Adipocyte (in vitro differentiated cells): ENCODE data around the gene HSBP1L1.
A peak's percentile ranks its signal among the peaks of the same experiment; 100 is the strongest.

Experiments used
- DNase-seq: peaks from one replicate; pipeline ENCODE4 v3.0.0-alpha.2; 2015; ENCODE audit warnings: low read depth
- H3K27me3 ChIP-seq: replicated peaks from 2 replicates; pipeline ENCODE4 v1.7.0; 2013; ENCODE audit warnings: mild to moderate bottlenecking, low read length, moderate library complexity; ENCODE audit not compliant: control insufficient read depth, insufficient read depth
- H3K36me3 ChIP-seq: 2 replicates; pipeline ENCODE4 v1.7.0; 2013; ENCODE audit warnings: low read length, mild to moderate bottlenecking, moderate library complexity; ENCODE audit not compliant: control insufficient read depth, insufficient read depth, severe bottlenecking
- H3K4me1 ChIP-seq: 2 replicates; pipeline ENCODE4 v1.7.0; 2013; ENCODE audit warnings: mild to moderate bottlenecking, low read length, moderate library complexity; ENCODE audit not compliant: control insufficient read depth, insufficient read depth
- H3K4me3 ChIP-seq: 2 replicates; pipeline ENCODE4 v1.7.0; 2013; ENCODE audit warnings: mild to moderate bottlenecking, low read length, moderate library complexity
- H3K9ac ChIP-seq: 2 replicates; pipeline ENCODE4 v1.7.0; 2013; ENCODE audit warnings: mild to moderate bottlenecking, low read length, moderate library complexity
- H3K9me3 ChIP-seq: 2 replicates; pipeline ENCODE4 v1.7.0; 2013; ENCODE audit warnings: mild to moderate bottlenecking, low read length, moderate library complexity; ENCODE audit not compliant: control insufficient read depth

Gene HSBP1L1

DNA sequence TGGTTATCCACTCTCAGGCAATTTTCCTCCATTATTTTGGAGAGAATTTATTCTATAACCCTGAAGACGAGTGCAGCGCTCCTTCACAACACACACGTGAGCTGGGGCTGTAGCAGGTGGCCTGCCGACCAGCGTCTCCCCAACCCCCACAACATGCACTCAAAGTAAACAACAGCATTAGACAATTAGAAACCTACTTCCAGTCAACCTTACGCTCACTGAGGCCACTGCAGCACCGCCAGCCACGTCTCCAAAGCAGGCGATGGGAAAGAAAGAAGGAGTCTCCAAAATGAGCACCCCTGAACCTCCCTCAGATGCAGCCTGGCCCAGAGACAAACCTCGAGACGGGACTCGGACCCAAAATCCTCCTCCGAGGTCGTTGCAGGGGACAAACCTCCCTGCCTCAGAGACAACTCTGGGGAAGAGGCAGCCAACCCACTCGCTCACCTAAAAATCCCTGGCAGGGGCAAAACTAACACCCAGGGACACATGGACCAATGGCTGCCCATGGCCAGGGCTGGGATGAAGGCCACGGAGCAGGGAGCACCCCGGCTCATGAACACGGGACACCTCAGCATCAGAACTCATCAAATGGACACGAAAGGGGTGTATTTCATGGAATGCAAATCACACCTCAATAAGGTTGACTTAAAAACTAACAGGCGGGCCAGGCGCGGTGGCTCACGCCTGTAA is 15.6 kb upstream of the HSBP1L1 start:
- peak overlapping the region; percentile 92 for H3K9ac ChIP-seq
- H3K9me3 ChIP-seq, result no peaks in the 10 kb centered on the region
- H3K4me3 ChIP-seq, result peak overlapping the region; percentile 89
- H3K36me3 ChIP-seq, result peaks cover 7% of the 10 kb centered on the region
- DNase-seq, result no peak
- peaks cover 48% of the 10 kb centered on the region for H3K4me1 ChIP-seq
- no peaks in the 10 kb centered on the region for H3K27me3 ChIP-seq

DNA sequence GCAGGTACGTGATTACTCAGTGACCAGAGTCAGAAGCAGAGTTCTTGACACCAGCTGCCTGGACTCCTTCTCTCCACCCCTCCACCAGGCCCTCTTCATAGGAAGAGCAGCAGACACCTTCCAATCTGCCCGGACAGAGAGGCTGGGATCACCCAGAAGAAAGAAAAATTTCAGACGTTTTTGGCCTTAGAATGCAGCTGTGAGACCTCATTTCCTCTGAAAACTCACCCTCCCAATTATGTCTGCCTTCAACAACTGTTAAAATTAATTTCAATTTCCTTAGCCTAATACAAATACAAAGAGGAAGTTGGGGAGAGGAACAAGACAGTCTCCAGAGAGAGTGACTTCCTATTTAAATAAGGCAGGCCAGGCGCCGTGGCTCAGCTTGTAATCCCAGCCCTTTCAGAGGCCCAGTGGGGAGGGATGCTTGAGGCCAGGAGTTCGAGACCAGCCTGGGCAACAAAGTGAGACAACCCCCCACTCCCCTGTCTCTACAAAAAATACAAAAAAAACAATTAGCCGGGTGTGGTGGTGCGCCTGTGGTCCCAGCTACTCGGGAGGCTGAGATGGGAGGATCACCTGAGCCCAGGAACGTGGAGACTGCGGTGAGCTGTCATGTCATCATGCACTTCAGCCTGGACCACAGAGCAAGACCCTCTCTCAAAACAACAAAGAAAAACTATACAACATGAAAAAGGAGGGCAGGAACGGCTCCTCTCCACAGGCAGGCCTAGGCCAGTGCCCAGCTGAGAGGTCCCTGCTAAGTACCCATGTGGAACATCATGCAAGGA is 14.6 kb upstream of the HSBP1L1 start:
- H3K4me1 ChIP-seq, result peaks cover 39% of the 10 kb centered on the region
- no peak for DNase-seq
- no peaks in the 10 kb centered on the region for H3K9me3 ChIP-seq
- peak overlapping the region; percentile 92 for H3K9ac ChIP-seq
- peak overlapping the region; percentile 89 for H3K4me3 ChIP-seq
- no peaks in the 10 kb centered on the region for H3K27me3 ChIP-seq
- peaks cover 7% of the 10 kb centered on the region for H3K36me3 ChIP-seq

DNA sequence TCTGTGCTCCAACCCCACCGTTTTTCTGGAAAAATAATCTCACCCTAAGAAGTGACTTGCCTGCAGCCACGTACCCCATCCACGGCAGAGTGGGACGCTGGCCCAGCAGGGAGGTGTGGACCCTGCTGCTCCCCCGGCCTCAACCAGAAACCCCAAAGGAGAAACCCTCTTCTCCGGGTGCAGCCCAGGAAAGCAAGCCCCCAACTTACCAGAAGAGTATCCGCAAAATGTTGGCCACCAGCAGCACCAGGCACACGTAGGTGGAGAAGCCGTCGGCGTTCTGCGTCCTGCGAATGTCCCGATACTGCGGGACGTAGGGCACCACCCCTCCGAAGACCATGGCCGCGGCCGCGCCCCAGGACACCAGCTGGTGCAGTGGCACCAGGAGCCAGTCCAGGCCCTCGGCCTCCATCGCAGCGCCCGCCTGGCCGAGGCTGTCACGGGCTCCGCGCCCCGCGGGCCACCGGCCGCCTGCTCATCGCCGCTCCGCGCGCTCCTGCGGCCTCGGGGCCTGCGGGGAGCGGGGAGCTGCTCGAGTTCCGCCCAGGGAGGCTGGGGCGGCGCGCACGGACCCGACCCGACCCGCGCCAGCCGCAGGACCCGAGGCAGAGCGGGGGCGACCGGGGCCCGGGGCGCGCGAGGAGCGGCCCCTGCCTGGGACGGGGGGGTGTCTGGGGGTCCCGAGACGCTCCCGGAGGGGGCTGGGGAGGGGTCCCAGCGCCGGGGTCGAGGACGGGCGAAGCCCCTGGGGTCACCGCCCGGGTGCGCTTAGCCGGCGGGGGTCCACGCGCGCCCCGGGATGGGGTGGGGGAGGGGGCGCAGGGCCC is 13.7 kb upstream of the HSBP1L1 start:
- Histone ChIP-seq H3K27me3 (no peaks in the 10 kb centered on the region), H3K4me3 (peak overlapping the region; percentile 89), H3K4me1 (peaks cover 34% of the 10 kb centered on the region), H3K9me3 (no peaks in the 10 kb centered on the region), H3K36me3 (peaks cover 7% of the 10 kb centered on the region), H3K9ac (peak overlapping the region; percentile 92)
- DNase-seq, result peak; percentile 74

DNA sequence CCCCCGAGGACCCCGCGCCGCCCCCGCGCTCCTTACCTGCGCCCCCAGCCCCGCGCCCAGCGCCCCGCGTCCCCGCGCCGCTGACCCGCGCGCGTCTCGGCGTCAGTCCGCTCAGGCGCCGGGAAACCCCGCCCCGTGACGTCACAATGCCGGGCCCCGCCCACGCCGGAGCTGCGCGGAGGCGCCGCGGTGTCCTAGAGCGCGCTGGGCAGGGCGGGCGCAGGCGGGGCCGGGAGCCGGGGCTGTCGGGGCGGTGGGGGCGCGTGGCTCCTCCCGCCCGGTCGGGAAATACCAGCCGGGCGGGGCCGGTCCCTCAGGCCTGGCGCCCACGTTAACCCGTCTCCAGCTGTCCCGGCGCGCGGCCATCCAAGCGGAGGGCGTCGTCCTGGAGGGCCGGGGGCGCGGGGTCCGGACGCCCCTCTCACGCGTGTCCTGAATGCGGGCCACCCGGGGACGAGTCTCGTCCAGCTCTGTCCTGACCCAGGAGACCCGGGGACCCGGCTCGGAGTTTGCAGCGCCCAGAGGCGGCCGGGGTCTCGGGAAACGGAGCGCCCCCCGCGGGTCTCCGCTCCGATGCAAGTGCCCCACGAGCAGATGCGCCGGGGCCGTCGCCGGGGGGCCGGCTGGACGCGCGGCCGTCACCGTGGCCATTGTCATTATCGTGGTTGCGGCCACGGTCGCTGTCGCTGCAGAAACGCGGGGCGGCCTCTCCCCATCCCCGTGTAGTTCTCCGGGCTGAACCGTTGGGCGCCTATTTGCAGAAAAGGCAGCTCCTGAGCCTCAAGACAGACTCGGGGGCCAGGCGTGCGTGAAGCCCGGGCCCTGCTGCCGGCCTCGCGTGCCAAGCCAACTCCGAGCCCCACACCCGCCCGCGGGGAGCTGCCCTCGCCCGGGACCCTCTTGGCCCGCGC is 12.6 kb upstream of the HSBP1L1 start, which contains the start of gene SLC66A2:
SLC66A2 (minus strand) TSS at position 109 of the 911 bp plus-strand sequence. CDS start 727 bp downstream, outside the sequence.
- H3K4me1 ChIP-seq, result peaks cover 27% of the 10 kb centered on the region
- peak; percentile 96 for DNase-seq
- H3K36me3 ChIP-seq, result peaks cover 4% of the 10 kb centered on the region
- H3K9ac ChIP-seq, result peak within 1 kb of the TSS; percentile 92
- no peaks in the 10 kb centered on the region for H3K9me3 ChIP-seq
- H3K27me3 ChIP-seq, result no peaks in the 10 kb centered on the region
- peak within 1 kb of the TSS; percentile 89 for H3K4me3 ChIP-seq

DNA sequence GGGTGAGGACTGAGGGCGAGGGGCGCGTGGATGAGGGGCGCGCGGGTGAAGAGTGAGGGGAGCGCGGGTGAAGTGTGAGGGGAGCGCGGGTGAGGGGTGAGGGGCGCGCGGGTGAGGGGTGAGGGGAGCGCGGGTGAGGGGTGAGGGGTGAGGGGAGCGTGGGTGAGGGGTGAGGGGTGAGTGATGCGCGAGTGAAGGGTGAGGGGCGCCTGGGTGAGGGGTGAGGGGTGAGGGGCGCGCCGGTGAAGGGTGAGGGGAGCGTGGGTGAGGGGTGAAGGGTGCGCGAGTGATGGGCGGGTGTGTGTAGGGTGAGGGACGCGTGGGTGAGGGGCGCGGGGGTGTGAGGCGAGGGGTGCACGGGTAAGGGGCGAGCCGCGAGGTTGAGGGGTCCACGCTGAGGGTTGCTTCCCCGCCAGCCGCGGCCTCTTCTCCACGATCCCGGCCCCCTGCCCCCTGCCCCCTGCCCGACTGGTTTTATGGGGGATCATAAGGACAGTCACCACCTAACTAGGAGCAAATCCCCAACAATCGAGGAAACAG is 11.9 kb upstream of the HSBP1L1 start:
- peak overlapping the region; percentile 89 for H3K4me3 ChIP-seq
- H3K9ac ChIP-seq, result peak overlapping the region; percentile 88
- no peak for DNase-seq
- peaks cover 26% of the 10 kb centered on the region for H3K4me1 ChIP-seq
- peaks cover 4% of the 10 kb centered on the region for H3K36me3 ChIP-seq
- H3K9me3 ChIP-seq, result no peaks in the 10 kb centered on the region
- no peaks in the 10 kb centered on the region for H3K27me3 ChIP-seq

DNA sequence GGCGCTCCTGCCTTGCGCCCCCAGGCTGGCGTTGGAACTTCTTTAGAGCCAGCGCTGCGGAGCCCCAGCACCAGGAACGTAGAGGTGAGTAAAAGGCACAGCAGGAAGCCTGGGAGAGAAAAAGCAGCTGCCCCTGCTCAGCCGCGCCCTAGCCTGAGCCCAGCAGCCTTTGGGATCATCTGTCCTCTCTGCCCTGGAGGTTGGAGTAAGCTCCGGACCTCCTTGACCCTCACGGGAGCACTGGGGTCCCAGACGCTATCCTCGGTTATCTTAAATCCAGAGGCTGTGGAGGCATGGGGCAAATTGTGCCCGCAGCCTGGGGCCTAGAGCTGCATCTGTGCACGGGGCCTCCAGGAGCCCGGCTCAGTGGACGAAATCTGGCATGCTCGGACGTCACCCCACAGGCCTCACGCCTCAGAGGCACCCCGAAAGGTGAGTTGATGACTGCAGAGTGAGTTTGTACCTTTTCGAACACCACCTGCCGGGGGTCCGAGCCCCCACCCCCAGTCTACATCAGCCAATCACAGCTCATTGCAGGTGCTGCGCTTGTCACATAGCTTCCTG is 11.4 kb upstream of the HSBP1L1 start:
- DNase-seq, result no peak

DNA sequence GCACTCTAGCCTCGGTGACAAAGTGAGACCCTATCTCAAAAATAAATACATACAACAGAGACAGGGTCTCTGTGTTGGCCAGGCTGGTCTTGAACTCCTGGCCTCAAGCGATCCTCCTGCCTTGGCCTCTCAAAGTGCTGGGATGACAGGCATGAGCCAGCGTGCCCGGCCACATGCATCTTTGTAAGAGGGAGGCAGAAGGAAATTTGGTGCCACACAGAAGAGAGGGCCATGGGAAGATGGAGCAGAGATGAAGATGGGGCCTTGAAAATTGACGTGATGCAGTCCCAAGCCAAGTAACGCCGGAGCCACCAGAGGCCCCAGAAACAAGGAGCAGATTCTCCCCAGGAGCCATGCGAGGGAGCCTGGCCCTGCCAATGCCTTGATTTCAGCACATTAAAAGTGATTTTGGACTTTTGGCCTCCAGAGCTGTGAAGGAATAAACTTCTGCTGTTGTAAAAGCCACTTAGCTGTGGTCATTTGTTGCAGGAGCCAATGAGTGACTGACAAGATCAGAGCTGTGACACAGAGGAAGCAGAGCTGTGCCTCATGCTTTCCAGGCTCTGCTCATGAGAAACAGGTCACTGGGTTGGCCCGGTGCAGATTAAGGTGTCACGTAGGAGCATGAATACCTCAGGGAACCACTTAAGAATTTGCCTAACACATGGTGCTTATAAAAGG is 10.3 kb upstream of the HSBP1L1 start:
- Histone ChIP-seq H3K4me1 (peaks cover 11% of the 10 kb centered on the region), H3K9me3 (no peaks in the 10 kb centered on the region), H3K4me3 (no peak overlapping the region), H3K9ac (no peak overlapping the region), H3K27me3 (no peaks in the 10 kb centered on the region), H3K36me3 (peaks cover under 1% of the 10 kb centered on the region)
- no peak for DNase-seq

More for the DNA sequence above, 11.4 kb upstream of the HSBP1L1 start:
- H3K9ac ChIP-seq, result no peak overlapping the region
- no peaks in the 10 kb centered on the region for H3K9me3 ChIP-seq
- no peaks in the 10 kb centered on the region for H3K27me3 ChIP-seq
- peaks cover 21% of the 10 kb centered on the region for H3K4me1 ChIP-seq
- H3K4me3 ChIP-seq, result no peak overlapping the region
- H3K36me3 ChIP-seq, result peaks cover 4% of the 10 kb centered on the region

DNA sequence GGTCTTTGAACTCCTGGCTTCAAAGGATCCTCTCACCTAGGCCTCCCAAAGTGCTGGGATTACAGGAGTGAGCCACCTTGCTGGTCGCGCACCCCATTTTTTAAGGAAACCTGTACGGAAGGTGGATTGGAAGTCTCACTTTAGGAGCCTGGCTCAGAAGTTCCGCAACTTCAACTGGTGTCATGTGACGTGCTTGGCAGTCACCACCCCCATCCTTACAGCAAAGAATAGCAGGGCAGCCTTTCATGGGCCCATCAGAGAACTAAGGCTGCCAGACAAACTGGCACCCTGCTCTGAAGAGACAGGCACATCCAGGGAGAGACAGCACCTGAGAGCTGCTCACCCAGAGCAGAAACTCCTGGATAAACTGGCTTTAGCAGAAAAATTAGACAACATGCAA is 9.7 kb upstream of the HSBP1L1 start:
- H3K9ac ChIP-seq, result no peak overlapping the region
- DNase-seq, result no peak

DNA sequence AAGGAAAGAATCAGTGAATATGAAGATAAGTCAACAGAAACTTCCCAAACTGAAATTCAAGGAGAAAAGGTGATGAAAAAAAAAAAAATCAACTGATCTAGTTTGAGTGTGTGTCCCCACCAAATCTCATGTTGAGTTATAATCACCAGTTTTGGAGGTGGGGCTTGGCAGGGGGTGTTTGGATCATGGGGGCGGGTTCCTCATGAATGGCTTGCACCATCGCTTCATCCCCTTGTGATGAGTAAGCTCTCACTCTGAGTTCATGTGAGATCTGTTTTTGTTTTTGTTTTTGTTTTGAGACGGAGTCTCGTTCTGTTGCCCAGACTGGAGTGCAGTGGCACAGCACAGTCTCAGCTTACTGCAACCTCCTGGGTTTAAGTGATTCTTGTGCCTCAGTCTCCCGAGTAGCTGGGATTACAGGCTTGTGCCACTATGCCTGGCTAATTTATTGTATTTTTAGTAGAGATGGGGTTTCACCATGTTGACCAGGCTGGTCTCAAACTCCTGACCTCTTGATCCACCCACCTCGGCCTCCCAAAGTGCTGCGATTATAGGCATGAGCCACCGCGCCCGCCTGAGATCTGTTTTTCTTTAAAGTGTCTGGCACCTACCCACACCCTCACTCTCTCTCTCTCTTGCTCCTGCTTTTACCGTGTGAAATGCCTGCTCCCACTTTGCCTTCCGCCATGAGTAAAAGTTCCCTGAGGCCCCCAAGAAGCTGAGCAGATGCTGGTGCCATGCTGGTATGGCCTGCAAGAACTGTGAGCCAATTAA is 9.0 kb upstream of the HSBP1L1 start:
- Histone ChIP-seq H3K4me1 (peaks cover 5% of the 10 kb centered on the region), H3K4me3 (no peak overlapping the region), H3K36me3 (no peaks in the 10 kb centered on the region), H3K9me3 (no peaks in the 10 kb centered on the region), H3K9ac (no peak overlapping the region), H3K27me3 (no peaks in the 10 kb centered on the region)
- no peak for DNase-seq

More for the DNA sequence above, 9.7 kb upstream of the HSBP1L1 start:
- no peaks in the 10 kb centered on the region for H3K36me3 ChIP-seq
- H3K9me3 ChIP-seq, result no peaks in the 10 kb centered on the region
- no peaks in the 10 kb centered on the region for H3K27me3 ChIP-seq
- H3K4me1 ChIP-seq, result peaks cover 10% of the 10 kb centered on the region
- no peak overlapping the region for H3K4me3 ChIP-seq
